GM18909 (cell line): ENCODE measurements around the gene HOMEZ.
"Not testable (repeated sequence)": the region's sequence is repeated elsewhere in the genome, so short reads cannot be mapped to it uniquely, and the experiment has no call there.

Experiments used
- ATAC-seq: cut with Tn5 transposase; IDR thresholded peaks from one replicate; pipeline ENCODE4 v1.9.1; 2021; ENCODE audit warnings: mild to moderate bottlenecking; ENCODE audit not compliant: unreplicated experiment, poor library complexity

HOMEZ gene

GRCh38 chr14:23232241-23232808 lies 53.6 kb downstream of the HOMEZ start:
- ATAC-seq = not testable (repeated sequence)

GRCh38 chr14:23228812-23229211 lies 57.1 kb downstream of the HOMEZ start:
- ATAC-seq = no peak

GRCh38 chr14:23227566-23227965 lies 58.4 kb downstream of the HOMEZ start:
- ATAC-seq = no peak

GRCh38 chr14:23224958-23225357 lies 61.0 kb downstream of the HOMEZ start:
- not testable (repeated sequence) for ATAC-seq
